Kidney epithelial cell (primary cell): ENCODE measurements around the gene SUV39H1. TPM values are rescaled to one million over a fixed set of nuclear protein-coding genes. Genes with fewer than 3 reads are reported as not detected.
A peak's percentile ranks its signal among the peaks of the same experiment; 100 is the strongest.

Experiments
- DNase-seq: peaks from one replicate; pipeline ENCODE4 v3.0.0-alpha.2; 2010; ENCODE audit warnings: low read depth
- H3K27me3 ChIP-seq: 2 replicates; pipeline ENCODE4 v1.6.0; 2011; ENCODE audit warnings: low read length; ENCODE audit not compliant: control insufficient read depth, insufficient read depth
- H3K36me3 ChIP-seq: 2 replicates; pipeline ENCODE4 v1.5.1; 2011; ENCODE audit warnings: low read length; ENCODE audit not compliant: control insufficient read depth, insufficient read depth
- H3K4me3 ChIP-seq: 2 replicates; pipeline ENCODE4 v1.5.1; 2011; ENCODE audit warnings: low read depth, mild to moderate bottlenecking, control low read depth, low read length
- total RNA-seq: library from RNA; depleted of rRNA; stranded (reverse); fragments of >200 nt; gene quantifications from 2 replicates; pipeline ENCODE4 v1.2.3, GENCODE V29; 2015
- TF ChIP-seq, protein P1 (sequence below): IDR thresholded peaks from 2 replicates; pipeline ENCODE4 v1.5.1; 2011; ENCODE audit warnings: mild to moderate bottlenecking, moderate library complexity, low read length, control low read depth, inconsistent platforms; ENCODE audit not compliant: insufficient read depth, poor library complexity, severe bottlenecking

SUV39H1 gene
- total RNA-seq, 1 donor from 2014 or later, result 7.6 TPM

GRCh38 chrX:48695534-48695896 is 1.0 kb upstream of the SUV39H1 start:
- TF ChIP-seq, protein P1, sequence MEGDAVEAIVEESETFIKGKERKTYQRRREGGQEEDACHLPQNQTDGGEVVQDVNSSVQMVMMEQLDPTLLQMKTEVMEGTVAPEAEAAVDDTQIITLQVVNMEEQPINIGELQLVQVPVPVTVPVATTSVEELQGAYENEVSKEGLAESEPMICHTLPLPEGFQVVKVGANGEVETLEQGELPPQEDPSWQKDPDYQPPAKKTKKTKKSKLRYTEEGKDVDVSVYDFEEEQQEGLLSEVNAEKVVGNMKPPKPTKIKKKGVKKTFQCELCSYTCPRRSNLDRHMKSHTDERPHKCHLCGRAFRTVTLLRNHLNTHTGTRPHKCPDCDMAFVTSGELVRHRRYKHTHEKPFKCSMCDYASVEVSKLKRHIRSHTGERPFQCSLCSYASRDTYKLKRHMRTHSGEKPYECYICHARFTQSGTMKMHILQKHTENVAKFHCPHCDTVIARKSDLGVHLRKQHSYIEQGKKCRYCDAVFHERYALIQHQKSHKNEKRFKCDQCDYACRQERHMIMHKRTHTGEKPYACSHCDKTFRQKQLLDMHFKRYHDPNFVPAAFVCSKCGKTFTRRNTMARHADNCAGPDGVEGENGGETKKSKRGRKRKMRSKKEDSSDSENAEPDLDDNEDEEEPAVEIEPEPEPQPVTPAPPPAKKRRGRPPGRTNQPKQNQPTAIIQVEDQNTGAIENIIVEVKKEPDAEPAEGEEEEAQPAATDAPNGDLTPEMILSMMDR, result no peak
- H3K4me3 ChIP-seq, result peak overlapping the region; percentile 62
- no peak for DNase-seq
- no peaks in the 10 kb centered on the region for H3K27me3 ChIP-seq
- H3K36me3 ChIP-seq, result no peaks in the 10 kb centered on the region

DNA sequence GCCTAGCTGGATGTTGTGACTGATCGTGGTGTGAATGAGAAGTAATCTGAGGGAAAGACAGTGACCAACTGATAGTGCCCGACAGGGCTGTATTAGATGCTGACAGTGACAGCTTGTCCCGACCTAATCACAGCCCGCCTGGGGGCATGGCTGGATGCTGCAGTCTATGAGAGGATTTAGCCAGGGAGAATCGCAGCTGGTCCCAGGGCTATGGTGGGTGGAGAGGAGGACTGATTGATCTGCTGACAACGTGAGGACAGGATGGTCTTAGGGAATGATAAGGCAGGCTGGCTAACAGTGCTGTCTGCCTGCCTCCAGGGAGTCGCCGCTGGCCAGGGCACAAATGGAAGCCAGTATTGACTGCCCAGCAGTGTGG is 621 bp upstream of the SUV39H1 start:
- no peak for DNase-seq
- TF ChIP-seq, protein P1, result no peak
- Histone ChIP-seq H3K36me3 (no peaks in the 10 kb centered on the region), H3K4me3 (peak overlapping the region; percentile 62), H3K27me3 (no peaks in the 10 kb centered on the region)

- H3K36me3 ChIP-seq, result no peaks in the 10 kb centered on the region
- no peak for DNase-seq
- TF ChIP-seq, protein P1, result no peak
- H3K4me3 ChIP-seq, result peak overlapping the region; percentile 62
- H3K27me3 ChIP-seq, result no peaks in the 10 kb centered on the region
These were observed 584 bp downstream of the SUV39H1 start for GRCh38 chrX:48696909-48697727.

DNA sequence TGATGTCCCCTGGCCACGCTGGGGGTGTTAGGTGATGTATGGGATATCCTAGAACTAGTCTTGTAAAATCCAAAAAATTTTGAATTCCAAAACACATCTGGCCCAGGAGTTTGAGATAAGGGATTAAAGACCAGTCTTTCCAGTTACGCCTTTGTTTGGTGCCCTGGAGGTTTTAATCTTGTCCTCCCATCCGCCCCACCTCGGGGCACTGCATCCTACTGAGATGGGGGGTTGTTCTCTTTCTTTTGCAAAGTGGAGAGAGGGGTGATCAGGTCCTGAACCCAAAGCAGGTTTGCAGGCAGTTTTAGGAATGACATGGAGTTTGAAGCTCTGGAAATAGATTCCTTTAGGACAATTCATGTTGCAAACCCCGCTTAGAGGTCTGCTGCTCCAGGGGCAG is 1.8 kb downstream of the SUV39H1 start:
- DNase-seq, result no peak
- no peaks in the 10 kb centered on the region for H3K36me3 ChIP-seq
- TF ChIP-seq, protein P1, result no peak
- H3K27me3 ChIP-seq, result no peaks in the 10 kb centered on the region
- no peak overlapping the region for H3K4me3 ChIP-seq

GRCh38 chrX:48700246-48700645 is 3.7 kb downstream of the SUV39H1 start:
- TF ChIP-seq, protein P1, result no peak
- Histone ChIP-seq H3K36me3 (no peaks in the 10 kb centered on the region), H3K4me3 (no peak overlapping the region), H3K27me3 (no peaks in the 10 kb centered on the region)
- no peak for DNase-seq

GRCh38 chrX:48700951-48701653 is 4.6 kb downstream of the SUV39H1 start:
- Histone ChIP-seq H3K36me3 (no peaks in the 10 kb centered on the region), H3K4me3 (no peak overlapping the region), H3K27me3 (no peaks in the 10 kb centered on the region)
- TF ChIP-seq, protein P1, result no peak
- no peak for DNase-seq
